GM12872 (cell line): ENCODE results near the gene RBPJL.

Experiments
- CTCF ChIP-seq: IDR thresholded peaks from 3 replicates; pipeline ENCODE4 v1.5.1; 2011; ENCODE audit warnings: low read depth, mild to moderate bottlenecking, low read length, moderate library complexity; ENCODE audit not compliant: insufficient read depth

RBPJL gene

GRCh38 chr20:45294003-45294368 lies 12.7 kb upstream of the RBPJL start:
- no peak for TF ChIP-seq CTCF

GRCh38 chr20:45294659-45295058 lies 12.0 kb upstream of the RBPJL start:
- no peak for TF ChIP-seq CTCF

GRCh38 chr20:45297786-45298497 lies 8.7 kb upstream of the RBPJL start:
- no peak for TF ChIP-seq CTCF

GRCh38 chr20:45299786-45300185 lies 6.9 kb upstream of the RBPJL start:
- no peak for TF ChIP-seq CTCF

GRCh38 chr20:45300961-45301360 lies 5.7 kb upstream of the RBPJL start:
- TF ChIP-seq CTCF, result peak; percentile 76

- no peak for TF ChIP-seq CTCF
These were observed 4.8 kb upstream of the RBPJL start for GRCh38 chr20:45301824-45302271.

- no peak for TF ChIP-seq CTCF
These were observed 2.8 kb upstream of the RBPJL start for GRCh38 chr20:45303586-45304463.
